Measurements from ENCODE around the gene TLN1.

- TF ChIP-seq, protein P1, sequence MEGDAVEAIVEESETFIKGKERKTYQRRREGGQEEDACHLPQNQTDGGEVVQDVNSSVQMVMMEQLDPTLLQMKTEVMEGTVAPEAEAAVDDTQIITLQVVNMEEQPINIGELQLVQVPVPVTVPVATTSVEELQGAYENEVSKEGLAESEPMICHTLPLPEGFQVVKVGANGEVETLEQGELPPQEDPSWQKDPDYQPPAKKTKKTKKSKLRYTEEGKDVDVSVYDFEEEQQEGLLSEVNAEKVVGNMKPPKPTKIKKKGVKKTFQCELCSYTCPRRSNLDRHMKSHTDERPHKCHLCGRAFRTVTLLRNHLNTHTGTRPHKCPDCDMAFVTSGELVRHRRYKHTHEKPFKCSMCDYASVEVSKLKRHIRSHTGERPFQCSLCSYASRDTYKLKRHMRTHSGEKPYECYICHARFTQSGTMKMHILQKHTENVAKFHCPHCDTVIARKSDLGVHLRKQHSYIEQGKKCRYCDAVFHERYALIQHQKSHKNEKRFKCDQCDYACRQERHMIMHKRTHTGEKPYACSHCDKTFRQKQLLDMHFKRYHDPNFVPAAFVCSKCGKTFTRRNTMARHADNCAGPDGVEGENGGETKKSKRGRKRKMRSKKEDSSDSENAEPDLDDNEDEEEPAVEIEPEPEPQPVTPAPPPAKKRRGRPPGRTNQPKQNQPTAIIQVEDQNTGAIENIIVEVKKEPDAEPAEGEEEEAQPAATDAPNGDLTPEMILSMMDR (IDR thresholded peaks at IDR 0.05; ENCODE audit: control extremely low read depth in 1 of 3, insufficient read depth in 1 of 3, low read depth in 1 of 3, low read length in 3 of 3): no peak
- TF ChIP-seq USF2 (IDR thresholded peaks at IDR 0.05; ENCODE audit: low read length) (no peak), NRF1 (IDR thresholded peaks at IDR 0.05; ENCODE audit: low read depth, low read length) (no peak), TBP (IDR thresholded peaks at IDR 0.05; ENCODE audit: low read depth, low read length) (no peak), CBX5 (IDR thresholded peaks at IDR 0.05; ENCODE audit: low read depth, low read length) (no peak), KDM1A (IDR thresholded peaks at IDR 0.05; ENCODE audit: borderline replicate concordance, low read length) (no peak), SRF (IDR thresholded peaks at IDR 0.05; ENCODE audit: low read depth, low read length) (no peak), SAP30 (IDR thresholded peaks at IDR 0.05; ENCODE audit: insufficient read depth, insufficient replicate concordance, low read length) (no peak), SP2 (IDR thresholded peaks at IDR 0.05; ENCODE audit: low read length) (no peak), ZNF274 (IDR thresholded peaks at IDR 0.05; ENCODE audit: borderline replicate concordance, extremely low read depth, low read length) (no peak), ATF2 (IDR thresholded peaks at IDR 0.05; ENCODE audit: low read length) (no peak), CREB1 (IDR thresholded peaks at IDR 0.05) (no peak), RXRA (IDR thresholded peaks at IDR 0.05; ENCODE audit: insufficient read depth, low read depth, low read length) (no peak), RFX5 (IDR thresholded peaks at IDR 0.05; ENCODE audit: borderline replicate concordance, low read depth, low read length) (no peak)
These were observed 36.0 kb downstream of the TLN1 start for GRCh38 chr9:35695943-35696401.
